Measurements from ENCODE around the gene RAB12.
"Not testable (repeated sequence)": the region's sequence is repeated elsewhere in the genome, so short reads cannot be mapped to it uniquely, and the experiment has no call there.

The RAB12 gene

GRCh38 chr18:8608795-8609658 lies at the start of gene RAB12:
Gene RAB12 (plus strand): TSS chr18:8609437. CDS start chr18:8609440, 3 bp downstream.
- DNase-seq: peak; percentile 30

DNA sequence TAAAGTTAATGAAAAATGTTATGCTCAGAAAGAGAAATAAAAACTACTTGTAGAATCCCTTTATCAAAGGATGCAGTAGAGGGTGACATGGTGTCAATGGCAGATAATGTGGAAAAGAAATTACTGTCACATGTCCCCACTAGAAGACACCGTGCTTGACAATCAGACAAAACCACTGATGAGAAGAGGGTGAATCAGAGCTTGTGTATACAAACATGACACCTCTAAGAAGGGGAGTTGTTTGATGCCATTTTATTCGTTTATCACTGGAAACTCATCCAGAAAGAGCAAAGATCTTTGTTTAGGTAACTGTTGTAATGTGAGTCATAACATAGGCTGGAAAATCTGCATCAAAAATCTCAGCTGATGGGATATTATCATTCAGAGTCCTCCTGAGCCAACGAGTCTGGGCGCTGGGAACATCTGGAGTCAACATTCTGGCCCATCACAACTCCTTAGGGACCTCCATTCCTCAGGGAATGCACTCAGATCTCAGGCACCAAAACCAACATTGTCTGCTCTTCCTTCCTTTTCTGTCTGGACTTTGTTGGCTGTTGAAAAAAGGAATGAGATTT lies 49.5 kb upstream of the RAB12 start:
- DNase-seq: no peak

DNA sequence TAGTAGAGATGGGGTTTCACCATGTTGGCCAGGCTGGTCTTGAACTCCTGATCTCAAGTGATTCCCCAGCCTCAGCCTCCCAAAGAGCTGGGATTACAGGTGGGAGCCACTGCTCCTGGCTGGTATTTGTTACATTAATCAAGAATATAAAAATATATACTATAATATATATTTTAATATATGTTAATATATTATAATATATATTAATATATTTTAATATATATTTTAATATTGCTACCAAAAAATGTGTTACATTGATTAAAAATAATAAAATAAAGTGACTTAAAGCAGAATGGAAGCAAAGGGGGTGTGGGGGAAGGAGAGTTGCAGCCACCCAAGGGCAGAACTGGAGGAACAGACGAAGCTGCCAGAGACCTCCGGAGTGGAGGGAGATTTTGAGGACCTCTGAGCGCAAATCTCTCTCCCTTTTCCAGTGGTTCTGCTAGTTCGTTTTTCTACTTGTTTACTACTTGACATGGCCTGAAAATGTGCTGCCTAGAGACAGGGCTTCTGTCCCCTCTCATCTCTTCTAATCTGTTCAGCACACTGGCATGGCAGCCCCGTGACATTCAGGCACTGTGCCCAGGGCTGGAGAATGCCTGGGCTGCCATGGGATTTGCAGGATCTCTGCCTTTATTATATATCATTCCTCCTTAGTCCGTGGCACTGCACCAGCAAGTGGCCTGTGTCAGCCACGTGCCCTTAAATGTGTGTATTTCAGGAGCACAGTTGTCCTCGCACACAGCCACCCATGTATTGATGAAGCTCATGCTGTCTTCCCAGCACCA lies 47.9 kb upstream of the RAB12 start:
- DNase-seq: no peak

DNA sequence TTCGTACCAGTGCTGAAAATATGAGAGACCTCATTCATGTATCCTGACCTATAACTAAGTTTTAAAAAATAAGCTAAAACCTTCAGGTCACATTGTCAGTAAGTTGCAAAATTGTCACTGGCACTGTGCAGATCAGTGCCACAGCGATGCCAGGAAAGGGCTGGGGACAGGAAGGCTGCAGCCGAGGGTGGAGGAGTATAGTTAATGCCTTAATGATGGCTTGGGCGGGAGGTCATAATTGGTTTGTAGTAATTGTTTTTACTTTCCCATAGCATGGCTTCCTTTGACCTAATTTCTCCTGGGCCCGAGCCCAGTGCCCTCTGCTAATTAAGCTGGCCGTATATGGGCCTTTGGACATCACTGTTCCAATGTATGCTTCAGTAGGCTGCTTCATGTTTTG lies 47.2 kb upstream of the RAB12 start:
- no peak for DNase-seq

DNA sequence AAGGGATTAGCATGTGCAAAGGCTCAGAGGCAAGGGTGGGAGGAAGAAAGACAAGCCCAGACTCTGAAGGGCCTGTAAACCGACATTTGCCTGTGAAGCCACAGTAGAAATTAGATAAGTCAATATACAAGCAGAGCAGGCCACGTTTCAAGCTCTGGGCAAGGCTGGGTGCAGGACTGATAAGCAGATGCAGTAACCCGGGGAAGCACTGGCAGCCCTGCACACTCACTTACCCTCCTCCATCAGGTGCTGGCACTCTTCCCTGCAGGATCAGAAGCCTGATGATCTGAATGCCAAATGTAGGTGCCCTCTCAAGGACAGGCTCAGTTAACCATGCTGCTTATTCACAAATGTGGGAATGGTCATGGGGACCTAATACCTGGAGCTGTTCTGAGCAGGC lies 46.3 kb upstream of the RAB12 start:
- peak; percentile 27 for DNase-seq

GRCh38 chr18:8571399-8571798 lies 37.8 kb upstream of the RAB12 start:
- DNase-seq: no peak

- DNase-seq: not testable (repeated sequence)
Observed at GRCh38 chr18:8573766-8574165, 35.5 kb upstream of the RAB12 start.

GRCh38 chr18:8584798-8585197 lies 24.4 kb upstream of the RAB12 start:
- no peak for DNase-seq

GRCh38 chr18:8586941-8587340 lies 22.3 kb upstream of the RAB12 start:
- no peak for DNase-seq

GRCh38 chr18:8595445-8595844 lies 13.8 kb upstream of the RAB12 start:
- DNase-seq: no peak

GRCh38 chr18:8601277-8602032 lies 7.8 kb upstream of the RAB12 start:
- no peak for DNase-seq

DNA sequence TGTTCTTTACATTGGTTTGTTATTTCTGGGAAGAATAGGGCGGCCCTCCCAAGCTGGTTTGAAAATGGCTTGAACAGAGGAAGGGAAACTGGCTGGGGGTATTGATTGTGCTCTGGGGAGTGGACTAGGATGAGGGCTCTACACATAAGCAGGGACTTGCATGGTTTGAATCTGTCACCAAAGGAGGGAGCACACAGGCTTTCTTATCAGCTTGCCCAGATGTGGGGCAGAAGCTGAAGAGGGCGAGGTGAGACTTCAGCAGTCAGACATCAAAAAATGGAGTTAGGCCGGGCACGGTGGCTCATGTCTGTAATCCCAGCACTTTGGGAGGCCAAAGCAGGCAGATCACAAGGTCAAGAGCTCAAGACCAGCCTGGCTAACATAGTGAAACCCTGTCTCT lies 7.2 kb upstream of the RAB12 start:
- no peak for DNase-seq

DNA sequence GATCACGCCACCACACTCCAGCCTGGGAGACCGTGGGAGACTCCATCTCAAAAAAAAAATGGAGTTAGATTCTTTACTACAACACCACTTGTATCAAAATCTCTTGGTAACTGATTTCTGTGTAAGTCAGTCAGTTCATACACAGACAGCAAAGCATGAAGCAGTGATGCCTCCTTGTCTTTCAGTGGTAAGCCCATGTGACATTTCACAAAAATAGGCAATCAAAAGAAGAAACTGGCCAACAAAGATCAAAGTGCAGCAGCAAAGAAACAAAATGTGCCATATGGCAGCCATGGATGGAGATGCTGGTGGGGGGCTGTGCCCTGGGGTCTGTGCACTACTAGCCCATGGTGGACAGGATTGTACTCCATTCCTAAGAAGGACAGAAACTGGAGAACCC lies 6.7 kb upstream of the RAB12 start:
- DNase-seq: no peak

- no peak for DNase-seq
Observed at GRCh38 chr18:8603663-8604520, 5.3 kb upstream of the RAB12 start.

DNA sequence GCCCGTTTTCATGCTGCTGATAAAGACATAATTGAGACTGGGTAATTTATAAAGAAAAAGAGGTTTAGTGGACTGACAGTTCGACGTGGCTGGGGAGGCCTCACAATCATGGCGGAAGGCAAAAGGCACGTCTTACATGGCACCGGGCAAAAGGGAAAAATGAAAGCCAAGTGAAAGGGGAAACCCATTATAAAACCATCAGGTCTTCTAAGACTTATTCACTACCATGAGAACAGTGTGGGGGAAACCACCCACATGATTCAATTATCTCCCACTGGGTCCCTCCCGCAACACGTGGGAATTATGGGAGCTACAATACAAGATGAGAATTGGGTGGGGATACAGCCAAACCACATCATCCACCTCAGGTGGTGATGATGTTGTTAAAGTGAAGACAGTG lies 3.3 kb upstream of the RAB12 start:
- DNase-seq: no peak

GRCh38 chr18:8607776-8608742 lies 1.2 kb upstream of the RAB12 start:
- DNase-seq: no peak

GRCh38 chr18:8609659-8610458 lies 622 bp downstream of the RAB12 start:
- no peak for DNase-seq

GRCh38 chr18:8610459-8610851 lies 1.2 kb downstream of the RAB12 start:
- DNase-seq: no peak

DNA sequence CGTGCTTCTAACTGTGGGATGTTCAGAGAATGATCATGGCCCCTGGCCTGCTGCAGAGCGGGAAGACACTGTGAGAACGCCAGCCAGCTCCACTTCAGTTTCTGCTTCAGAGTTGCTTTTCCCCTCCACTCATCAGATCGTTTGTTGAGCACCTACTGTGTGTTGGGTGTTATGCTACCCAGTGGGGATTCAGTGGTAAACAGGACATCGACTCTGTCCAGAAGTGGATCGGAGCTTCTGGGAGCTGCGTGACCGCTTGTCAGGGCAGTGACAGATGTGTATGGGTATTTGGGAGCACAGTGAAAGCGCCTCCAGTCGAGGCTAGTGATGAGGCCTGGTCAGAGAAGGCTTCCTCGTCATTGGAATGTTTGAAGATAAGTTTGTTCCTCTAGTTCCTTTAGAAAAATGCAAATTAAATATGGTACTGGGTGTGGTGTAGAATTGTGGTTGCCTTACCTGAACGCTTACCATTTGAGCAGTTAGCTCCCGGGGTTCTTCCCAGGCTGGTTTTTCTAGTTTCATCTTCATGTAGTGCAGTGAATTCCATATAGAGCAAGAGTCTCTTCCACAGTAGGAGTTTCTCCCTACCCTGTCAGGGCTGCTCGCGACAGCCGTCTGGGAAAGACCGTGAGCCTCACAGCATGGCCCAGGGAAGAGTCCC lies 2.8 kb downstream of the RAB12 start:
- DNase-seq: no peak

Measured in NCI-H1694 (cell line).